ENCODE measurements around the gene WAPL. TPM values are rescaled to one million over a fixed set of nuclear protein-coding genes. Genes with fewer than 3 reads are reported as not detected.

WAPL gene
- total and polyA plus RNA-seq, 2 of the 13 experiments (the other 11 are each of a cell fraction or from before 2014, with no cell fraction given), result 13.2 to 43.5 TPM

GRCh38 chr10:86536294-86536861, 14.8 kb upstream of the WAPL start (continued):
- no peak for TF ChIP-seq HMGXB3 (CRISPR knock-in tag; IDR thresholded peaks at IDR 0.05; ENCODE audit: borderline replicate concordance)
- TF ChIP-seq ZNF788 (CRISPR knock-in tag; IDR thresholded peaks at IDR 0.05; ENCODE audit: borderline replicate concordance), result 0 out of 2 replicates have a peak, but pooled peaks have one; percentile 31
- no peak for TF ChIP-seq CREB1 (IDR thresholded peaks at IDR 0.05)
- no peak for TF ChIP-seq CREB1 (CRISPR knock-in tag; IDR thresholded peaks at IDR 0.05)
- TF ChIP-seq ZNF564 (CRISPR knock-in tag; IDR thresholded peaks at IDR 0.05), result no peak
- TF ChIP-seq ZNF580 (CRISPR knock-in tag; IDR thresholded peaks at IDR 0.05; ENCODE audit: borderline replicate concordance, low read depth), result no peak
- TF ChIP-seq SMAD1 (CRISPR knock-in tag; IDR thresholded peaks at IDR 0.05; ENCODE audit: borderline replicate concordance, low read depth), result no peak
- peak; percentile 30; the same call in 1 of the 2 replicates for TF ChIP-seq HOXA3 (CRISPR knock-in tag; IDR thresholded peaks at IDR 0.05)
- TF ChIP-seq AGO2 (optimal IDR thresholded peaks at IDR 0.05; ENCODE audit: low read depth, low read length), result no peak
- no peak for TF ChIP-seq ZBTB39 (CRISPR knock-in tag; IDR thresholded peaks at IDR 0.05)
- TF ChIP-seq ZBTB33 (CRISPR knock-in tag; IDR thresholded peaks at IDR 0.05), result peak; percentile 17; the same call in 1 of the 2 replicates
- peak; percentile 88 for TF ChIP-seq ZBTB38 (CRISPR knock-in tag; IDR thresholded peaks at IDR 0.05)
- TF ChIP-seq TFE3 (CRISPR knock-in tag; IDR thresholded peaks at IDR 0.05), result no peak
- TF ChIP-seq ZNF770 (CRISPR knock-in tag; IDR thresholded peaks at IDR 0.05), result no peak
- peak; percentile 22; the same call in 1 of the 2 replicates for TF ChIP-seq GABPB1 (CRISPR knock-in tag; IDR thresholded peaks at IDR 0.05)
- no peak for TF ChIP-seq NFYC (CRISPR knock-in tag; IDR thresholded peaks at IDR 0.05)
